Iris pigment epithelial cell (primary cell): ENCODE data around the gene EHHADH.

ENCODE experiments used
- DNase-seq: peaks from one replicate; pipeline ENCODE4 v3.0.0-alpha.2; 2011; ENCODE audit warnings: low read depth

The EHHADH gene

GRCh38 chr3:185145511-185145910 lies 108.3 kb downstream of the EHHADH start:
- DNase-seq, result no peak

DNA sequence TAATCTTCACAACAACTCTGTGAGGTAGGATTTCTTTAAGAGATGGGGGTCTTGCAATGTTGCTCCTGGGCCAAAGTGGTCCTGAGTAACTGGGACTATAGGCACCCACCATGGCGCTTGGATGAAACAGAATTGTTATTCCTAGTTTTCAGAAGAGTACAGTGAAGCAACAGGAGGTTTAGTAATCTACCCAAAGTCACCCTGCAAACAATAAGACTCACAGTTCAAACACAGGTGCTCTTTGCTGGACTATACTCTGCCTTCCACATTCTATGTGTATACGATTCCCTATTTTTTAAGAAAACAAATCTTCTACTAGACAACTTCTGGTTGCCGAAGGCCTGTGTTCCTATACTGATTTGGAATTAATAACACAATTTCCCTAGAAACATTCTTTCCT lies 109.1 kb downstream of the EHHADH start:
- no peak for DNase-seq
